H1 (cell line): ENCODE measurements around the gene NFKBIE. TPM values are rescaled to one million over a fixed set of nuclear protein-coding genes. Genes with fewer than 3 reads are reported as not detected.

Source experiments
- CTCF ChIA-PET: fragments of 300-600 bp; sonication (Branson Sonifier 250); formaldehyde crosslinking; loops from one replicate; lab custom pipeline; 2021; ENCODE audit not compliant: partially characterized antibody; lab: Charles Lee
- POLR2A ChIA-PET: fragments of 300-600 bp; sonication (Branson Sonifier 250); formaldehyde crosslinking; loops from one replicate; lab custom pipeline; 2021; ENCODE audit warnings: inconsistent platforms; ENCODE audit not compliant: partially characterized antibody; lab: Charles Lee
- DNase-seq, 2 experiments: peaks; one replicate each; pipeline versions ENCODE4 v3.0.0 to v3.0.0-alpha.2; 2010 to 2022; ENCODE audit warnings: low spot score in 2 of 2, low read depth in 1 of 2, mixed read lengths in 1 of 2
- FAIRE-seq: peaks from 2 replicates; lab custom pipeline; 2011; peaks lifted over from hg19 to GRCh38; lab: Jason Lieb, UNC
- H2AFZ ChIP-seq: 2 replicates; pipeline ENCODE4 v1.8.1; 2012; ENCODE audit warnings: low read length, inconsistent platforms
- H2AK5ac ChIP-seq: 2 replicates; pipeline ENCODE4 v1.6.1; 2013; ENCODE audit warnings: low read depth, low read length
- H2BK120ac ChIP-seq: replicated peaks from 2 replicates; pipeline ENCODE3; 2013; ENCODE audit warnings: low read depth, low read length, inconsistent platforms
- H2BK12ac ChIP-seq: 2 replicates; pipeline ENCODE4 v1.6.1; 2013; ENCODE audit warnings: low read depth, low read length
- H2BK15ac ChIP-seq: 2 replicates; pipeline ENCODE4 v1.6.1; 2013; ENCODE audit warnings: low read length
- H2BK20ac ChIP-seq: 2 replicates; pipeline ENCODE4 v1.6.1; 2013; ENCODE audit warnings: low read length
- H2BK5ac ChIP-seq: 2 replicates; pipeline ENCODE4 v1.6.1; 2013; ENCODE audit warnings: low read depth, low read length
- H3K14ac ChIP-seq: 2 replicates; pipeline ENCODE4 v1.6.1; 2013; ENCODE audit warnings: inconsistent platforms; ENCODE audit not compliant: insufficient read length
- H3K18ac ChIP-seq: 2 replicates; pipeline ENCODE4 v1.6.1; 2013; ENCODE audit warnings: low read length; ENCODE audit errors: extremely low read depth
- H3K23ac ChIP-seq: 2 replicates; pipeline ENCODE4 v1.6.1; 2013; ENCODE audit warnings: inconsistent platforms; ENCODE audit not compliant: insufficient read length
- H3K23me2 ChIP-seq: 2 replicates; pipeline ENCODE4 v1.6.1; 2013; ENCODE audit warnings: low read depth, low read length
- H3K27ac ChIP-seq: 2 replicates; pipeline ENCODE4 v1.6.1; 2011; ENCODE audit warnings: low read depth, low read length, inconsistent platforms
- H3K27me3 ChIP-seq, 4 experiments: replicated peaks in 1 of 4; 1 replicate in 1 of 4; 2 replicates in 3 of 4; pipeline versions ENCODE4 v1.6.1 to v1.8.1; 2011 to 2013; ENCODE audit warnings: low read length in 3 of 4, mild to moderate bottlenecking in 3 of 4, inconsistent platforms in 2 of 4, mixed read lengths in 2 of 4, moderate library complexity in 1 of 4; ENCODE audit not compliant: control insufficient read depth in 3 of 4, insufficient read depth in 3 of 4; ENCODE audit errors: extremely low read depth in 1 of 4
- H3K36me3 ChIP-seq, 4 experiments: 2 replicates each; pipeline versions ENCODE4 v1.6.1 to v1.8.1; 2011 to 2013; ENCODE audit warnings: mild to moderate bottlenecking in 4 of 4, low read length in 3 of 4, moderate library complexity in 2 of 4, control low read depth in 1 of 4, inconsistent platforms in 1 of 4; ENCODE audit not compliant: insufficient read depth in 4 of 4, control insufficient read depth in 2 of 4
- H3K4ac ChIP-seq: replicated peaks from 2 replicates; pipeline ENCODE3; 2013; ENCODE audit warnings: low read length, low read depth, mixed read lengths, inconsistent platforms; ENCODE audit not compliant: insufficient read length
- H3K4me1 ChIP-seq, 4 experiments: replicated peaks in 1 of 4; 1 replicate in 1 of 4; 2 replicates in 3 of 4; pipeline versions ENCODE4 v1.6.1 to v1.8.1; 2011 to 2013; ENCODE audit warnings: low read length in 3 of 4, inconsistent platforms in 2 of 4, mixed read lengths in 1 of 4; ENCODE audit not compliant: insufficient read depth in 4 of 4, control insufficient read depth in 3 of 4
- H3K4me2 ChIP-seq, 2 experiments: 2 replicates each; pipeline versions ENCODE4 v1.6.1 to v1.8.1; 2011 to 2013; ENCODE audit warnings: low read depth in 2 of 2, low read length in 2 of 2, control low read depth in 1 of 2, inconsistent platforms in 1 of 2, mild to moderate bottlenecking in 1 of 2; ENCODE audit not compliant: insufficient read depth in 1 of 2
- H3K4me3 ChIP-seq, 4 experiments: fragments of 200-600, 300-600 bp in 1 of 4; sonication (generic), shearing (Covaris generic), sonication (Bioruptor Twin) in 1 of 4; 2 replicates each; pipeline versions ENCODE4 v1.5.1 to v1.8.1; 2011 to 2016; ENCODE audit warnings: low read length in 4 of 4, low read depth in 3 of 4, control low read depth in 2 of 4, inconsistent platforms in 2 of 4, mild to moderate bottlenecking in 2 of 4, mixed read lengths in 1 of 4, moderate library complexity in 1 of 4; ENCODE audit not compliant: insufficient read depth in 2 of 4; ENCODE audit errors: extremely low read depth in 1 of 4
- H3K56ac ChIP-seq: replicated peaks from 2 replicates; pipeline ENCODE3; 2013; ENCODE audit warnings: low read depth, mild to moderate bottlenecking, mixed read lengths, low read length, inconsistent platforms; ENCODE audit not compliant: insufficient read length
- H3K79me1 ChIP-seq: 2 replicates; pipeline ENCODE4 v1.6.1; 2013; ENCODE audit warnings: low read depth, low read length, control low read depth
- H3K79me2 ChIP-seq, 2 experiments: 2 replicates each; pipeline versions ENCODE4 v1.6.1 to v1.8.1; 2012 to 2013; ENCODE audit warnings: low read length in 2 of 2, mild to moderate bottlenecking in 2 of 2, inconsistent platforms in 1 of 2; ENCODE audit not compliant: insufficient read depth in 2 of 2, control insufficient read depth in 1 of 2
- H3K9ac ChIP-seq, 4 experiments: replicated peaks in 1 of 4; 1 replicate in 1 of 4; 2 replicates in 3 of 4; pipeline versions ENCODE4 v1.6.1 to v1.8.1; 2011 to 2013; ENCODE audit warnings: low read depth in 3 of 4, low read length in 3 of 4, control low read depth in 2 of 4, mild to moderate bottlenecking in 2 of 4, moderate library complexity in 2 of 4, inconsistent platforms in 1 of 4; ENCODE audit errors: extremely low read depth in 1 of 4
- H3K9me3 ChIP-seq, 2 experiments: 2 replicates each; pipeline versions ENCODE4 v1.6.1 to v1.8.1; 2012 to 2013; ENCODE audit warnings: mild to moderate bottlenecking in 2 of 2, moderate library complexity in 2 of 2, control low read depth in 1 of 2, inconsistent platforms in 1 of 2, low read depth in 1 of 2, low read length in 1 of 2, mixed read lengths in 1 of 2; ENCODE audit not compliant: insufficient read depth in 2 of 2
- H4K20me1 ChIP-seq, 2 experiments: replicated peaks in 1 of 2; 2 replicates each; pipeline versions ENCODE3 to v1.8.1; 2011 to 2013; ENCODE audit warnings: inconsistent platforms in 2 of 2, low read length in 2 of 2, mild to moderate bottlenecking in 1 of 2; ENCODE audit not compliant: insufficient read depth in 2 of 2, control insufficient read depth in 1 of 2
- H4K5ac ChIP-seq: 2 replicates; pipeline ENCODE4 v1.6.1; 2013; ENCODE audit warnings: low read length, low read depth, mixed read lengths, inconsistent platforms; ENCODE audit not compliant: insufficient read length
- H4K8ac ChIP-seq: 2 replicates; pipeline ENCODE4 v1.8.0; 2013; ENCODE audit warnings: mild to moderate bottlenecking, moderate library complexity, low read length, inconsistent platforms; ENCODE audit not compliant: insufficient read depth; ENCODE audit errors: extremely low read depth
- H4K91ac ChIP-seq: replicated peaks from 2 replicates; pipeline ENCODE3; 2013; ENCODE audit warnings: low read length, mixed read lengths, inconsistent platforms; ENCODE audit not compliant: insufficient read length
- CHD2 ChIP-seq: IDR thresholded peaks from 2 replicates; pipeline ENCODE4 v1.6.1; 2012; ENCODE audit warnings: low read length, improper control_type of control experiment
- HDAC2 ChIP-seq, 2 experiments: fragments of 300-600 bp in 1 of 2; sonication (generic) in 1 of 2; IDR thresholded peaks; 2 replicates each; pipeline ENCODE4 v1.6.1; 2011 to 2012; ENCODE audit warnings: low read depth in 2 of 2, low read length in 2 of 2, mild to moderate bottlenecking in 2 of 2, moderate library complexity in 2 of 2, borderline replicate concordance in 1 of 2, inconsistent platforms in 1 of 2
- JUN ChIP-seq: IDR thresholded peaks from 2 replicates; pipeline ENCODE4 v1.6.1; 2011; ENCODE audit warnings: low read depth, mild to moderate bottlenecking, improper control_type of control experiment, low read length
- JUND ChIP-seq: IDR thresholded peaks from 2 replicates; pipeline ENCODE4 v1.6.1; 2011; ENCODE audit warnings: mild to moderate bottlenecking, improper control_type of control experiment, low read length
- KDM4A ChIP-seq: IDR thresholded peaks from one replicate; pipeline ENCODE4 v1.7.1; 2012; ENCODE audit warnings: low read depth, mild to moderate bottlenecking, moderate library complexity, low read length, inconsistent platforms; ENCODE audit not compliant: severe bottlenecking
- NRF1 ChIP-seq: IDR thresholded peaks from 2 replicates; pipeline ENCODE4 v1.6.1; 2011; ENCODE audit warnings: mild to moderate bottlenecking, low read depth, low read length, improper control_type of control experiment
- POLR2AphosphoS5 ChIP-seq: IDR thresholded peaks from 2 replicates; pipeline ENCODE4 v1.6.1; 2011; ENCODE audit warnings: low read depth, low read length
- RNF2 ChIP-seq: fragments of 200-900, 300-1000 bp; sonication (generic); IDR thresholded peaks from 2 replicates; pipeline ENCODE4 v1.7.1; 2016; ENCODE audit warnings: borderline replicate concordance, low read depth, mild to moderate bottlenecking, antibody characterized with exemption, low read length; ENCODE audit not compliant: poor library complexity, severe bottlenecking; ENCODE audit errors: missing control alignments
- SIRT6 ChIP-seq: IDR thresholded peaks from one replicate; pipeline ENCODE4 v1.7.1; 2012; ENCODE audit warnings: low read length, inconsistent platforms
- SP1 ChIP-seq: IDR thresholded peaks from 2 replicates; pipeline ENCODE4 v1.6.1; 2011; ENCODE audit warnings: low read depth, low read length
- SUZ12 ChIP-seq: fragments of 200-600 bp; sonication (generic); IDR thresholded peaks from 2 replicates; pipeline ENCODE4 v1.6.1; 2012; ENCODE audit warnings: mild to moderate bottlenecking, inconsistent platforms, low read length, moderate library complexity, mixed read lengths
- TAF7 ChIP-seq: optimal IDR thresholded peaks from 2 replicates; pipeline ENCODE3; 2011; ENCODE audit warnings: low read depth, mild to moderate bottlenecking, inconsistent platforms, low read length, moderate library complexity, borderline replicate concordance
- YY1 ChIP-seq: IDR thresholded peaks from 2 replicates; pipeline ENCODE4 v1.6.1; 2011; ENCODE audit warnings: low read depth, mild to moderate bottlenecking, low read length
- WGBS, 2 experiments: shearing (Covaris generic) in 1 of 2; methylation state at CpG; one replicate each; pipeline versions ENCODE4 v1.1.6 to v1.1.7; 2013 to 2015; ENCODE audit warnings: low lambda C conversion rate in 2 of 2, mixed read lengths in 2 of 2, inconsistent platforms in 1 of 2, low coverage in 1 of 2, missing lambda C conversion rate in 1 of 2; ENCODE audit not compliant: insufficient replicate concordance in 2 of 2, insufficient coverage in 1 of 2, insufficient read length in 1 of 2; ENCODE audit errors: extremely low coverage in 1 of 2, missing lambda C conversion rate in 1 of 2; 5-methylcytosine and 5-hydroxymethylcytosine counted together
- polyA plus RNA-seq, 7 experiments: library from polyadenylated mRNA; depleted of rRNA in 3 of 7; stranded (reverse) in 5 of 7; unstranded in 2 of 7; fragments of >200 nt in 5 of 7; fragments of 200-250 nt in 2 of 7; gene quantifications; 1 replicate in 5 of 7; 2 replicates in 1 of 7; 4 replicates in 1 of 7; pipeline versions ENCODE4 v1.2.1 to v1.2.3, GENCODE V29; 2011 to 2013; ENCODE audit warnings: missing spikeins in 2 of 7, mixed read lengths in 2 of 7
- total RNA-seq: library from RNA; stranded (reverse); fragmentation: NEBNext Ultra II Directional; extraction: Animal tissue kit (Norgen Biotek cat#: 25700); gene quantifications from 2 replicates; pipeline ENCODE4 v1.2.1, GENCODE V29; 2021

The NFKBIE gene
- total and polyA plus RNA-seq, 2 of the 8 experiments (the other 6 are each of a cell fraction or from before 2014, with no cell fraction given), result 13.5 to 19.2 TPM

DNA sequence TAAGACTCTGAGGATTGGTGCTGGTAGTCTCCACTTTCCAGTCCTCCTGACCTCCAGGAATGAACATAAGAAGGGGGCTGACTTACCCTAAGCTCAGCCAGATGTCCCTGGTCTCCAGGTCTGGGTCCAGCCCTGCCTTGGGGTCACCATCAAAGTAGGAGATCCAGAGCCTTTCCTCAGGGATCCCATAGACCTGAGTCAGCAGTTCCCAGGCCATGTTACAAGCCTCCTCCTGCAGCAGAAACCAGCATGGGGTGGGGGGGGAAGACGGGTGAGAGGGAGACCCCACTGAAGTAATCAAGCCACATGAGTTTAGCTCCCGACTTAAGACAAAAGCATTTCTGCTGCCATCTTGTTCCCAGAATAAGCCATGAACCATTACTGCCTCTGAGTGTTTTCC lies 46.0 kb upstream of the NFKBIE start:
- Histone ChIP-seq H3K4ac (no peak overlapping the region), H3K79me2 (peaks cover 0 to 13% of the 10 kb centered on the region in 2 experiments; a peak in 2 of 4 replicates), H3K4me1 (peaks cover 2 to 6% (median 3%) of the 10 kb centered on the region in 4 experiments; a peak in 6 of 7 replicates), H2BK120ac (no peak overlapping the region), H4K91ac (no peak overlapping the region), H3K79me1 (peaks cover 3% of the 10 kb centered on the region; the same call in 1 of the 2 replicates), H3K56ac (no peak overlapping the region), H3K4me3 (no peak overlapping the region), H3K27me3 (no peaks in the 10 kb centered on the region), H2AK5ac (no peak overlapping the region), H2AFZ (no peak overlapping the region), H3K27ac (no peak overlapping the region), H4K5ac (no peak overlapping the region), H3K14ac (no peak overlapping the region), H3K23ac (no peak overlapping the region), H4K20me1 (peaks cover 0 to 2% of the 10 kb centered on the region in 2 experiments), H3K4me2 (no peak overlapping the region; a peak in 1 of 4 replicates), H3K23me2 (peaks cover 4% of the 10 kb centered on the region), H2BK5ac (no peak overlapping the region), H2BK20ac (no peak overlapping the region), H3K9me3 (no peaks in the 10 kb centered on the region), H3K9ac (no peak overlapping the region), H3K36me3 (peaks cover 13 to 44% (median 39%) of the 10 kb centered on the region in 4 experiments), H2BK15ac (no peak overlapping the region), H2BK12ac (no peak overlapping the region), H3K18ac (no peak overlapping the region), H4K8ac (no peak overlapping the region)
- no peak for DNase-seq
- ChIA-PET POLR2A (interaction anchor here (1.8 to 5.6 kb wide), 6 partner anchors 12 to 65 kb away, joined by 5 to 80 read pairs (median 10); partner anchors contain the start of gene HSP90AB1), CTCF (interaction anchor here (0.6 to 13.9 kb wide), 9 partner anchors 9 to 215 kb away, joined by 3 to 330 read pairs (median 3); partner anchors contain the start of genes NFKBIE and TMEM151B)
- FAIRE-seq, result no peak
- WGBS, 2 experiments, result 92% methylated on average over 2 of the region's 2 CpGs; no CpG with 5 or more reads in 1 of the 2 experiments
- TF ChIP-seq NRF1 (no peak), TAF7 (no peak), JUND (no peak), HDAC2 (IDR thresholded peaks at IDR 0.05; ENCODE audit: borderline replicate concordance in 1 of 2, low read depth in 2 of 2, low read length in 2 of 2) (no peak), CHD2 (no peak), POLR2AphosphoS5 (no peak), SUZ12 (no peak), YY1 (no peak), SP1 (no peak), SIRT6 (no peak), RNF2 (no peak), KDM4A (no peak), JUN (no peak)
